GM10248 (cell line): Measurements from ENCODE around the gene SGPP2.

Experiments used
- CTCF ChIA-PET: fragments of 300-600 bp; sonication (Branson Sonifier 250); formaldehyde crosslinking; extraction: SDS; loops from one replicate; lab custom pipeline; 2021; ENCODE audit warnings: antibody characterized with exemption; lab: Yijun Ruan, JAX
- POLR2A ChIA-PET: fragments of 350-650 bp; sonication (Branson Sonifier 250); formaldehyde crosslinking; extraction: SDS; loops from one replicate; lab custom pipeline; 2020; ENCODE audit warnings: antibody characterized with exemption; lab: Yijun Ruan, JAX
- DNase-seq: peaks from one replicate; pipeline ENCODE4 v3.0.0; 2012; ENCODE audit errors: extremely low spot score
- CTCF ChIP-seq: IDR thresholded peaks from 2 replicates; pipeline ENCODE4 v1.5.1; 2012; ENCODE audit warnings: mild to moderate bottlenecking, low read depth; ENCODE audit errors: extremely low read depth, missing control alignments, control extremely low read depth

Gene SGPP2

DNA sequence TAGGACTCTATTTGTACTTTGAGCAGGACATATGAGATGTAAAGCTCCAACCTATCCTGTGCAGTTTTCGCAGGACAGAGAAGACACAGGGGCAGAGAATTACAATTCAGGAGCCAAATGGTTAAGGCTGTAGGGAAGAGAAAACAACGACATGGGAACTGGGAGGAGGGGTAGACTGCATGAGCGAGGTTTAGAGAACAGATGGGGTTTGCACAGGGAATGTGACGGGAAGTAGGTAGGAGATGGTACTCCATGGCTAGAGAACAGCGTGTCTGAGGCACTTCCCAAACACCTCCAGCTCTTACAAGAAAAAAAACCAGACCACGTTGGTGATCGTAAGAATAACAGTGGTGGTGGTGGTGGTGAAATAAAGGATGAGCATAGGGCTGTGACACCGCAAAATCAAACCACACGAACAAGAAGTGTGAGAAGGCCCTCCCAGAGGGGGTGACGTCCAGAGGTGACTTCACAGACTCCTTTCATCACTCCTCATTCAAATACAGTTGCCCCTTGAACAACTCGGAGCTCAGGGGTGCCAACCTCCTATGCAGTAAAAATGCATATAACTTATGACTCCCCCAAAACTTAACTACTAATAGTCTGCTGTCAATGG, 138.9 kb downstream of the SGPP2 start:
- DNase-seq: no peak
- CTCF ChIA-PET: interaction anchor here (1.5 to 9.9 kb wide), 8 partner anchors 10 to 256 kb away, joined by 3 to 155 read pairs (median 7); a partner anchor contains a TSS
- no peak for TF ChIP-seq CTCF
- POLR2A ChIA-PET: no interaction called here

GRCh38 chr2:222563936-222564335, 139.6 kb downstream of the SGPP2 start:
- CTCF ChIA-PET: interaction anchor here (1.6 to 9.9 kb wide), 5 partner anchors 9 to 256 kb away, joined by 4 to 155 read pairs (median 8); a partner anchor contains a TSS

GRCh38 chr2:222566229-222566628, 141.9 kb downstream of the SGPP2 start:
- no peak for DNase-seq
- TF ChIP-seq CTCF: no peak
- ChIA-PET CTCF (interaction anchor here (9.9 kb wide), 1 partner anchor 247 kb away, joined by 155 read pairs; a partner anchor contains a TSS), POLR2A (no interaction called here)

More at GRCh38 chr2:222563936-222564335, 139.6 kb downstream of the SGPP2 start:
- DNase-seq: no peak
- POLR2A ChIA-PET: no interaction called here
- TF ChIP-seq CTCF: no peak

DNA sequence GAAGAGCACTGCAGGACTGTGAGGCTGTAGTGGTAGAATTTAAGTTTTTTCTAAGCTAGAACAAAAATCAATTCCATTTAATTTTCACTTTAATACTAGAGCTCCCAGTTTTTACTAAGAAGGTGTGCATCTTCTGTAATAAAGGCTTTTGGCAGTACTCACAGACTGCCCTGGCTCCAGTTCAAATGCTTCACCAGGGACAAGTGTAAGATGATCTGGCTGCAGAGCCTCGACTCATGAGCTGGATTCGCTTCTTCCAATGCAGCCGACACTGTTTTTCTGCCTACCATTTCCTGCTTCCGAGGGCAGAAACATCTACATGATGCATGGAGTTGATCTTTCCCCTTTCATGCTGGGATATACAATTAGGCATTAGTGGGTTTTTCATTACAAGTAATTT, 144.5 kb downstream of the SGPP2 start:
- ChIA-PET CTCF (interaction anchor here (1.4 kb wide), 1 partner anchor 251 kb away, joined by 6 read pairs; no protein-coding TSS in a partner anchor), POLR2A (no interaction called here)
- no peak for DNase-seq
- TF ChIP-seq CTCF: no peak

- CTCF ChIA-PET: interaction anchor here (1.0 to 2.1 kb wide), 3 partner anchors 8 to 252 kb away, joined by 3 to 22 read pairs (median 6); no protein-coding TSS in a partner anchor
- DNase-seq: no peak
These were observed 145.5 kb downstream of the SGPP2 start for GRCh38 chr2:222569826-222570225.

GRCh38 chr2:222572264-222572721, 147.9 kb downstream of the SGPP2 start:
- CTCF ChIA-PET: interaction anchor here (1.9 to 4.1 kb wide), 4 partner anchors 11 to 254 kb away, joined by 4 to 26 read pairs (median 14); no protein-coding TSS in a partner anchor
- no peak for TF ChIP-seq CTCF
- POLR2A ChIA-PET: no interaction called here
- DNase-seq: no peak

More at GRCh38 chr2:222569826-222570225, 145.5 kb downstream of the SGPP2 start:
- no peak for TF ChIP-seq CTCF
- POLR2A ChIA-PET: no interaction called here
